OCI-LY3 (cell line): ENCODE measurements around the gene ARMC12.

ENCODE experiments used
- EZH2phosphoT487 ChIP-seq: fragments of 200-600 bp; shearing (Covaris generic); IDR thresholded peaks from 2 replicates; pipeline ENCODE4 v1.6.1; 2018; ENCODE audit warnings: antibody characterized with exemption, mixed run types, low read depth
- TF ChIP-seq, protein P1 (sequence below): fragments of 200-600, 300-600 bp; sonication (generic); IDR thresholded peaks from 2 replicates; pipeline ENCODE4 v1.5.1; 2014; ENCODE audit warnings: antibody characterized with exemption, low read length, low read depth

DNA sequence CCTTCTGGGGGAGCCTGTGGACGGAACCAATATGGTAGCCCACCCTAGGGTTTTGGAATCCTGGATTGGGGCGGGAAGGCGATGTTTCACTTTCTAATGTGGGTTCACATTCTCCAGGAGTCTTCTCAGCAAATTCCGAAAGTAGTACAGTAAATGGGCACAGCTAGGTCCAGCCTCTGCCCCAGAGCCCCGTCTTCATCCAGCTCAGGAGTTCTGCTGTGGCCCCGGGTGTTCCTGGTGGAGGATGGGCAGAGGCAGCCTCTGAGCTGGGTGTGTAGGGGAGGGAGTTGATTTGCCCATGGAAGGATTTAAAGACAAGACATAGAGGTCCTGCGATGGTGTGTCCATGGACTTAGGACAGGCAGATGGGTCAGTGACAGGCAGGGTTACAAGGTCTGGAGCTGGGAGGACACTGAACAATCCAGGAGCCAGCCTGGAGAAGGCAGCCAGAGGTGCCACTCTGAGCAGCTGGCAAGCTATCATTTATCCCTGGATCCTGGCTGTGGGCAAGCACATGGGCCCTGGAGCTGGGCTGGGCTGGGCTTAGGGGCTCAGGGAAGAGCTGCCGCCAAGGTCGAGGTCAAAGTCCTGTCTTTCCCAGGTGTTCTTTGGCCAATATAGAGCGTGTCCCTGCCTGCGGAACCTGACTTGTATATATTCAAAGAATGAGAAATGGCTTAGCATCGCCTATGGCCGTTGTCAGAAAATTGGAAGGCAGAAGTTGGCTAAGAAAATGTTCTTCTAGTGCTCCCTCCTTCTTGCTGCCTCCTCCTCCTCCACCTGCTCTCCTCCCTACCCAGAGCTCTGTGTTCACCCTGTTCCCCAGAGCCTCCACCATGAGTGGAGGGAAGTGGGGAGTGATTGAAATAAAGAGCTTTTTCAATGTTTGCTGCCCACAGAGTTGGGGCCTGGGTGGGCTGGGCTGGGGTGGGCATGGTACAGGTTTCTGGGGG lies 50.7 kb downstream of the ARMC12 start:
- TF ChIP-seq, protein P1, sequence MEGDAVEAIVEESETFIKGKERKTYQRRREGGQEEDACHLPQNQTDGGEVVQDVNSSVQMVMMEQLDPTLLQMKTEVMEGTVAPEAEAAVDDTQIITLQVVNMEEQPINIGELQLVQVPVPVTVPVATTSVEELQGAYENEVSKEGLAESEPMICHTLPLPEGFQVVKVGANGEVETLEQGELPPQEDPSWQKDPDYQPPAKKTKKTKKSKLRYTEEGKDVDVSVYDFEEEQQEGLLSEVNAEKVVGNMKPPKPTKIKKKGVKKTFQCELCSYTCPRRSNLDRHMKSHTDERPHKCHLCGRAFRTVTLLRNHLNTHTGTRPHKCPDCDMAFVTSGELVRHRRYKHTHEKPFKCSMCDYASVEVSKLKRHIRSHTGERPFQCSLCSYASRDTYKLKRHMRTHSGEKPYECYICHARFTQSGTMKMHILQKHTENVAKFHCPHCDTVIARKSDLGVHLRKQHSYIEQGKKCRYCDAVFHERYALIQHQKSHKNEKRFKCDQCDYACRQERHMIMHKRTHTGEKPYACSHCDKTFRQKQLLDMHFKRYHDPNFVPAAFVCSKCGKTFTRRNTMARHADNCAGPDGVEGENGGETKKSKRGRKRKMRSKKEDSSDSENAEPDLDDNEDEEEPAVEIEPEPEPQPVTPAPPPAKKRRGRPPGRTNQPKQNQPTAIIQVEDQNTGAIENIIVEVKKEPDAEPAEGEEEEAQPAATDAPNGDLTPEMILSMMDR = no peak
- no peak for TF ChIP-seq EZH2phosphoT487
